Astrocyte (in vitro differentiated cells and primary cell): ENCODE data around the gene COL6A1. TPM values are rescaled to one million over a fixed set of nuclear protein-coding genes. Genes with fewer than 3 reads are reported as not detected.

Source experiments
- DNase-seq: peaks from one replicate; pipeline ENCODE4 v3.0.0-alpha.2; 2010; ENCODE audit warnings: low read depth
- FAIRE-seq: peaks from 2 replicates; lab custom pipeline; 2011; peaks lifted over from hg19 to GRCh38; lab: Jason Lieb, UNC
- H2AFZ ChIP-seq: 2 replicates; pipeline ENCODE4 v1.6.0; 2012; ENCODE audit warnings: low read depth, low read length, inconsistent platforms
- H3K27ac ChIP-seq: 2 replicates; pipeline ENCODE4 v1.5.1; 2011; ENCODE audit warnings: low read depth, low read length, inconsistent platforms
- H3K27me3 ChIP-seq: 2 replicates; pipeline ENCODE4 v1.6.0; 2011; ENCODE audit warnings: low read length, inconsistent platforms; ENCODE audit not compliant: insufficient read depth
- H3K36me3 ChIP-seq: 2 replicates; pipeline ENCODE4 v1.5.1; 2011; ENCODE audit warnings: low read length, inconsistent platforms; ENCODE audit not compliant: insufficient read depth
- H3K4me1 ChIP-seq: 2 replicates; pipeline ENCODE4 v1.5.1; 2011; ENCODE audit warnings: low read length, inconsistent platforms; ENCODE audit not compliant: insufficient read depth
- H3K4me2 ChIP-seq: 2 replicates; pipeline ENCODE4 v1.6.0; 2012; ENCODE audit warnings: low read length, inconsistent platforms
- H3K4me3 ChIP-seq: 2 replicates; pipeline ENCODE4 v1.5.1; 2011; ENCODE audit warnings: low read depth, mild to moderate bottlenecking, low read length, inconsistent platforms; ENCODE audit not compliant: insufficient read depth
- H3K79me2 ChIP-seq: 2 replicates; pipeline ENCODE4 v1.6.0; 2012; ENCODE audit warnings: mild to moderate bottlenecking, low read length, inconsistent platforms; ENCODE audit not compliant: insufficient read depth
- H3K9ac ChIP-seq: 2 replicates; pipeline ENCODE4 v1.6.0; 2012; ENCODE audit warnings: mild to moderate bottlenecking, low read length, inconsistent platforms
- H3K9me3 ChIP-seq: 2 replicates; pipeline ENCODE4 v1.5.1; 2012; ENCODE audit warnings: low read depth, mild to moderate bottlenecking, low read length, inconsistent platforms; ENCODE audit not compliant: insufficient read depth
- H4K20me1 ChIP-seq: 2 replicates; pipeline ENCODE4 v1.6.0; 2012; ENCODE audit warnings: low read length, inconsistent platforms; ENCODE audit not compliant: insufficient read depth
- H3K27ac Mint-ChIP-seq: one replicate; pipeline ENCODE4 v1.8.0; 2021; ENCODE audit warnings: mild to moderate bottlenecking, mixed read lengths; ENCODE audit not compliant: unreplicated experiment
- H3K27me3 Mint-ChIP-seq: one replicate; pipeline ENCODE4 v1.8.0; 2021; ENCODE audit warnings: low read depth, mixed read lengths; ENCODE audit not compliant: unreplicated experiment
- H3K36me3 Mint-ChIP-seq: one replicate; pipeline ENCODE4 v1.8.0; 2021; ENCODE audit warnings: low read depth, mixed read lengths; ENCODE audit not compliant: unreplicated experiment
- H3K4me1 Mint-ChIP-seq: one replicate; pipeline ENCODE4 v1.8.0; 2021; ENCODE audit warnings: low read depth, mixed read lengths; ENCODE audit not compliant: unreplicated experiment
- H3K4me3 Mint-ChIP-seq: one replicate; pipeline ENCODE4 v1.8.0; 2021; ENCODE audit warnings: mild to moderate bottlenecking, moderate library complexity, mixed read lengths; ENCODE audit not compliant: unreplicated experiment
- H3K9me3 Mint-ChIP-seq: one replicate; pipeline ENCODE4 v1.8.0; 2021; ENCODE audit warnings: mild to moderate bottlenecking, mixed read lengths; ENCODE audit not compliant: unreplicated experiment
- CTCF ChIP-seq: IDR thresholded peaks from 2 replicates; pipeline ENCODE4 v1.5.1; 2011; ENCODE audit warnings: low read depth, mild to moderate bottlenecking, inconsistent platforms, low read length, moderate library complexity; ENCODE audit not compliant: insufficient read depth
- EZH2 ChIP-seq: IDR thresholded peaks from 2 replicates; pipeline ENCODE4 v1.6.1; 2012; ENCODE audit warnings: mild to moderate bottlenecking, low read length, inconsistent platforms; ENCODE audit not compliant: insufficient read depth
- total RNA-seq: library from RNA; stranded (reverse); gene quantifications from 2 replicates; pipeline ENCODE4 v1.2.1, GENCODE V29; 2021

Gene COL6A1
- total RNA-seq, 1 donor from 2014 or later: 131 TPM

- no peaks in the 10 kb centered on the region for H3K79me2 ChIP-seq
- no peaks in the 10 kb centered on the region for H3K9me3 ChIP-seq
- Mint-ChIP-seq H3K4me1 (no peaks in the 10 kb centered on the region), H3K36me3 (no peaks in the 10 kb centered on the region), H3K9me3 (peaks cover 2% of the 10 kb centered on the region), H3K4me3 (no peak overlapping the region), H3K27me3 (peaks cover 49% of the 10 kb centered on the region), H3K27ac (no peak overlapping the region)
- no peaks in the 10 kb centered on the region for H4K20me1 ChIP-seq
- no peaks in the 10 kb centered on the region for H3K36me3 ChIP-seq
- FAIRE-seq: no peak
- H3K4me3 ChIP-seq: no peak overlapping the region
- H3K27me3 ChIP-seq: no peaks in the 10 kb centered on the region
- TF ChIP-seq CTCF: no peak
- no peak for TF ChIP-seq EZH2
- H3K4me2 ChIP-seq: no peak overlapping the region
- no peak overlapping the region for H3K27ac ChIP-seq
- DNase-seq: no peak
- no peaks in the 10 kb centered on the region for H3K4me1 ChIP-seq
- H3K9ac ChIP-seq: no peak overlapping the region
- no peak overlapping the region for H2AFZ ChIP-seq
Measured at GRCh38 chr21:45944601-45945000, 37.0 kb upstream of the COL6A1 start.

GRCh38 chr21:45945066-45945867 is 36.3 kb upstream of the COL6A1 start:
- Histone ChIP-seq H3K4me1 (no peaks in the 10 kb centered on the region), H3K27ac (no peak overlapping the region), H3K9me3 (no peaks in the 10 kb centered on the region), H3K9ac (no peak overlapping the region), H3K4me3 (no peak overlapping the region), H4K20me1 (no peaks in the 10 kb centered on the region), H3K27me3 (no peaks in the 10 kb centered on the region), H3K4me2 (no peak overlapping the region), H3K79me2 (no peaks in the 10 kb centered on the region), H3K36me3 (no peaks in the 10 kb centered on the region), H2AFZ (no peak overlapping the region)
- TF ChIP-seq EZH2: no peak
- TF ChIP-seq CTCF: no peak
- Mint-ChIP-seq H3K27me3 (peaks cover 50% of the 10 kb centered on the region), H3K27ac (no peak overlapping the region), H3K4me3 (no peak overlapping the region), H3K36me3 (no peaks in the 10 kb centered on the region), H3K4me1 (no peaks in the 10 kb centered on the region), H3K9me3 (peaks cover 2% of the 10 kb centered on the region)
- FAIRE-seq (no peak), DNase-seq (no peak)

- H3K4me1 Mint-ChIP-seq: peaks cover under 1% of the 10 kb centered on the region
- H3K9me3 Mint-ChIP-seq: peaks cover 2% of the 10 kb centered on the region
- H3K27ac Mint-ChIP-seq: no peak overlapping the region
- Histone ChIP-seq H3K4me2 (no peak overlapping the region), H3K27me3 (no peaks in the 10 kb centered on the region), H3K36me3 (no peaks in the 10 kb centered on the region), H3K4me3 (no peak overlapping the region), H3K9me3 (no peaks in the 10 kb centered on the region), H3K9ac (no peak overlapping the region), H4K20me1 (no peaks in the 10 kb centered on the region), H2AFZ (no peak overlapping the region), H3K27ac (no peak overlapping the region), H3K79me2 (no peaks in the 10 kb centered on the region), H3K4me1 (peaks cover 3% of the 10 kb centered on the region)
- no peak for TF ChIP-seq EZH2
- TF ChIP-seq CTCF: no peak
- H3K27me3 Mint-ChIP-seq: peaks cover 45% of the 10 kb centered on the region
- H3K4me3 Mint-ChIP-seq: no peak overlapping the region
- no peaks in the 10 kb centered on the region for H3K36me3 Mint-ChIP-seq
- DNase-seq: no peak
- FAIRE-seq: no peak
Measured at GRCh38 chr21:45945868-45946210, 35.7 kb upstream of the COL6A1 start.
